Gastrocnemius medialis (tissue), 4 donors: ENCODE results near the gene TMC8. TPM values are rescaled to one million over a fixed set of nuclear protein-coding genes. Genes with fewer than 3 reads are reported as not detected.

Experiments used
- ATAC-seq, 2 donors: fragments of 150-250 bp; one replicate each; pipeline ENCODE4 v1.9.1; 2016
- DNase-seq, 2 donors: peaks; one replicate each; pipeline ENCODE4 v3.0.0-alpha.2; 2019
- H3K27ac ChIP-seq, 4 donors: fragments of 200-600 bp; sonication (generic); 1 replicate in 1 of 4; 2 replicates in 3 of 4; pipeline ENCODE4 v1.5.1; 2016 to 2018; ENCODE audit warnings: mild to moderate bottlenecking in 2 of 4, moderate library complexity in 1 of 4
- H3K27me3 ChIP-seq, 3 donors: fragments of 200-600 bp; sonication (generic) in 2 of 3; 1 replicate in 1 of 3; 2 replicates in 2 of 3; pipeline versions ENCODE4 v1.5.1 to v1.6.0; 2016 to 2019; ENCODE audit warnings: mild to moderate bottlenecking in 1 of 3, moderate library complexity in 1 of 3
- H3K36me3 ChIP-seq, 2 donors: fragments of 200-600 bp; sonication (generic) in 1 of 2; one replicate each; pipeline ENCODE4 v1.5.1; 2017 to 2018
- H3K4me1 ChIP-seq, 2 donors: fragments of 200-600 bp; sonication (generic) in 1 of 2; one replicate each; pipeline ENCODE4 v1.5.1; 2016 to 2017; ENCODE audit warnings: mild to moderate bottlenecking in 2 of 2
- H3K4me3 ChIP-seq, 4 donors: fragments of 200-600 bp; sonication (generic) in 3 of 4; 1 replicate in 1 of 4; 2 replicates in 3 of 4; pipeline ENCODE4 v1.5.1; 2016 to 2019; ENCODE audit warnings: mild to moderate bottlenecking in 2 of 4
- H3K9me3 ChIP-seq, 3 donors: fragments of 200-600 bp; sonication (generic) in 2 of 3; 1 replicate in 1 of 3; 2 replicates in 2 of 3; pipeline ENCODE4 v1.5.1; 2016 to 2019
- CTCF ChIP-seq, 5 experiments: fragments of 450-650 bp in 3 of 5; fragments of 200-600 bp in 2 of 5; sonication (generic) in 2 of 5; IDR thresholded peaks in 4 of 5; conservative IDR thresholded peaks in 1 of 5; 1 replicate in 4 of 5; 2 replicates in 1 of 5; pipeline ENCODE4 v1.5.1; 2016 to 2019; ENCODE audit warnings: antibody characterized with exemption in 5 of 5, mild to moderate bottlenecking in 3 of 5, moderate library complexity in 3 of 5
- POLR2A ChIP-seq, 2 donors: fragments of 450-650 bp; IDR thresholded peaks; one replicate each; pipeline ENCODE4 v1.6.1; 2017; ENCODE audit warnings: antibody characterized with exemption in 2 of 2, mild to moderate bottlenecking in 2 of 2, moderate library complexity in 2 of 2
- in situ Hi-C, 4 donors: fragments of 200-750 bp; cut with MboI; loops; one replicate each; pipeline versions ENCODE4 v1.15.0 to v1.8.0; 2017; ENCODE audit warnings: low sequenced_read_pairs in 4 of 4
- intact Hi-C: fragments of 100-400 bp; cut with DNase I; formaldehyde crosslinking; loops from one replicate; pipeline ENCODE4 v1.15.1; 2023; ENCODE audit warnings: low total_unique reads
- total RNA-seq, 4 donors: library from RNA; depleted of rRNA; stranded (reverse); fragments of >200 nt; gene quantifications; one replicate each; pipeline versions ENCODE4 v1.1.0 to v1.2.3, GENCODE V29; 2016

Gene TMC8
- total RNA-seq, 4 donors from 2014 or later = 0.18 to 1.6 (median 0.65) TPM; not detected in 1

GRCh38 chr17:78129351-78130089, 1.1 kb upstream of the TMC8 start:
- TF ChIP-seq POLR2A (IDR thresholded peaks at IDR 0.05) (no peak), CTCF (IDR thresholded peaks at IDR 0.05 in 4 of 5, conservative IDR thresholded peaks at IDR 0.05 in 1 of 5) (no peak)
- H3K4me1 ChIP-seq = peaks cover 5 to 31% of the 10 kb centered on the region in 2 donors
- in situ Hi-C loops (no loop called here), intact Hi-C loops (no loop called here)
- no peak overlapping the region for H3K4me3 ChIP-seq
- H3K27ac ChIP-seq = peak overlapping the region in 1 of 4 donors; percentile 51
- no peaks in the 10 kb centered on the region for H3K9me3 ChIP-seq
- H3K36me3 ChIP-seq = no peaks in the 10 kb centered on the region
- H3K27me3 ChIP-seq = peaks cover 20 to 47% (median 40%) of the 10 kb centered on the region in 3 donors
- ATAC-seq = no peak
- DNase-seq = no peak

DNA sequence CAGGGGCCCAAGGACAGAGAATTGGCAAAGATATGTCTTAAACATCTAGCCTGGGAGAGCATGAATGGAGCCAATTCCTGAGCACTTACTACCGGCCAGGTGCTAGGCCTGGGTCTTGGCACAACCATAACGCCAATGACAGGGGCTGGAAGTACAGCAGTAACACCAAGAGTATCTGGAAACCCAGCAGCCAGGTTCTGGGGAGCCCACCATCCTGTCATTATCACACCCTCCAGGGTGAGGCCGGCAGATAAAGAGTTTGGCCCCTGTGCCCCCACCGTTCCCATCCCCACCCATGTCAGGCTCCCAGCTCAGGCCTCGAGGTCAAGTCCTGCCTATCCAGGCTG, 508 bp upstream of the TMC8 start:
- peaks cover 5 to 31% of the 10 kb centered on the region in 2 donors for H3K4me1 ChIP-seq
- DNase-seq (no peak), ATAC-seq (no peak)
- H3K36me3 ChIP-seq = no peaks in the 10 kb centered on the region
- intact Hi-C loops = no loop called here
- no peak overlapping the region for H3K27ac ChIP-seq
- H3K4me3 ChIP-seq = no peak overlapping the region
- in situ Hi-C loops = no loop called here
- peaks cover 20 to 47% (median 40%) of the 10 kb centered on the region in 3 donors for H3K27me3 ChIP-seq
- H3K9me3 ChIP-seq = no peaks in the 10 kb centered on the region
- TF ChIP-seq CTCF (IDR thresholded peaks at IDR 0.05 in 4 of 5, conservative IDR thresholded peaks at IDR 0.05 in 1 of 5) (no peak), POLR2A (IDR thresholded peaks at IDR 0.05) (no peak)

DNA sequence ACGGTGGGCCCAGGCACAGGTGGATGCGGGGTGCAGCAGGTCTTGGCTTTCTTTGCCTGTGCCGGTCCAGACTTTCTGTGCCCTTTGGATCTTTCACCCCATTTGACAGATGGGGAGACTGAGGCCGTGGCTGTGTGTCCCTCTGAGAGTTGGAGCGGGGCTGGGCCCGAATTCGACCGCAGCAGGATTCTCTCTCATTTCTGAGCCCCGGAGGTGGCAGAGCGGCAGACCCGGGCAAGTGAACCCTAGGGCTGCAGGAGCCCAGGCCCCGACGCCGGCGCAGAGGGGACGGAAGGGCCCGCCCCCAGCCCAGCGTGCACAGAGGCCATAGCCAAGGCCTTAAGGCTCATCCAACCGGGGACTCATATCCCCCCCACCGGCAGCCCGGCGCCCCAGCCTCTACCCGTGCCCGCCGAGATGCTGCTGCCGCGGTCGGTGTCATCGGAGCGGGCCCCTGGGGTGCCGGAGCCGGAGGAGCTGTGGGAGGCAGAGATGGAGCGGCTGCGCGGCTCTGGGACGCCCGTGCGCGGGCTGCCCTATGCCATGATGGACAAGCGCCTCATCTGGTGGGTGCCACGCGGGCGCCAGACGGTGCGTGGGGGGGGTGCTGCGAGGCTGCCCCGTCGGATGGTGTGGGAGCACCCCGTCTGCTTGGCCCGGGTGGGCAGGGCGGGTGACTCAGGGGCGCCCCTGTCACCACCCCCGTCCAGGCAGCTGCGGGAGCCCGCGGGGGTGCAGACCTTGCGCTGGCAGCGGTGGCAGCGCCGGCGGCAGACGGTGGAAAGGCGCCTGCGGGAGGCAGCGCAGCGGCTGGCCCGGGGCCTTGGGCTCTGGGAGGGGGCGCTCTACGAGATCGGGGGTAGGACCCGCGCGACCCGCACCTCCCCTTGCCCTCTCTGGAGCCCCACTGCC, 857 bp downstream of the TMC8 start:
- Histone ChIP-seq H3K36me3 (no peaks in the 10 kb centered on the region), H3K4me3 (peak overlapping the region in 1 of 4 donors; percentile 22), H3K9me3 (no peaks in the 10 kb centered on the region), H3K4me1 (peaks cover 5 to 28% of the 10 kb centered on the region in 2 donors), H3K27ac (no peak overlapping the region), H3K27me3 (peaks cover 20 to 47% (median 40%) of the 10 kb centered on the region in 3 donors)
- ATAC-seq (no peak), DNase-seq (no peak)
- TF ChIP-seq CTCF (IDR thresholded peaks at IDR 0.05 in 4 of 5, conservative IDR thresholded peaks at IDR 0.05 in 1 of 5) = no peak
- TF ChIP-seq POLR2A (IDR thresholded peaks at IDR 0.05) = no peak
- intact Hi-C loops (no loop called here), in situ Hi-C loops (no loop called here)

DNA sequence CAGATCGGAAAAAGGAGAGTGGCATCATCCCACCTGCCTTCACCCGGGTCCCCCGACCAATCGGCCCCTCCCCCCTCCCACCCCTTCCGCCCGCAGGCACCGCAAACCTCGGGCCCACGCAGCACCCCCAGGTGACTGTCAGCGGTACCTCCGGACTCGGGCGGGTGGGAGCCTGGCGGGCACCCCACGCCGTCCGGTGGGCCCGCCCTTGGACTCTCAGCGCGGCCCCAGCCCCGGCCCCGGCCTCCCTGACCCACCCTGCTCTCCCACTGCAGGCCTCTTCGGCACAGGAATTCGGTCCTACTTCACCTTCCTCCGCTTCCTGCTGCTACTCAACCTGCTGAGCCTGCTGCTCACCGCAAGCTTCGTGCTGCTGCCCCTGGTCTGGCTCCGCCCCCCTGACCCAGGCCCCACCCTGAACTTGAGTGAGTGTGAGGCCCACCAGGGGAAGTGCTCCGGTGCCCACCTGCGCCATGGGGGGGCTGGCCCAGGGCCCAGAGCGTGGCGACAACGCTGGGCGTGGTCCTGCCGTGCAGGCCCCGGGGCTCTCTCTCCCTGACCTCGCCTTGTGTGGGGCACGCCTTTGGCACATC, 1.6 kb downstream of the TMC8 start:
- Histone ChIP-seq H3K27me3 (peaks cover 19 to 45% (median 40%) of the 10 kb centered on the region in 3 donors), H3K4me3 (no peak overlapping the region), H3K36me3 (no peaks in the 10 kb centered on the region), H3K9me3 (no peaks in the 10 kb centered on the region), H3K27ac (no peak overlapping the region), H3K4me1 (peaks cover 2 to 21% of the 10 kb centered on the region in 2 donors)
- in situ Hi-C loops (no loop called here), intact Hi-C loops (no loop called here)
- no peak for DNase-seq
- no peak for ATAC-seq
- no peak for TF ChIP-seq CTCF (IDR thresholded peaks at IDR 0.05 in 4 of 5, conservative IDR thresholded peaks at IDR 0.05 in 1 of 5)
- TF ChIP-seq POLR2A (IDR thresholded peaks at IDR 0.05) = no peak
